HG03103 (cell line): ENCODE measurements around the gene SLC31A1.

Source experiments
- ATAC-seq: cut with Tn5 transposase; IDR thresholded peaks from one replicate; pipeline ENCODE4 v1.9.1; 2021; ENCODE audit warnings: low read depth; ENCODE audit not compliant: unreplicated experiment

Gene SLC31A1

DNA sequence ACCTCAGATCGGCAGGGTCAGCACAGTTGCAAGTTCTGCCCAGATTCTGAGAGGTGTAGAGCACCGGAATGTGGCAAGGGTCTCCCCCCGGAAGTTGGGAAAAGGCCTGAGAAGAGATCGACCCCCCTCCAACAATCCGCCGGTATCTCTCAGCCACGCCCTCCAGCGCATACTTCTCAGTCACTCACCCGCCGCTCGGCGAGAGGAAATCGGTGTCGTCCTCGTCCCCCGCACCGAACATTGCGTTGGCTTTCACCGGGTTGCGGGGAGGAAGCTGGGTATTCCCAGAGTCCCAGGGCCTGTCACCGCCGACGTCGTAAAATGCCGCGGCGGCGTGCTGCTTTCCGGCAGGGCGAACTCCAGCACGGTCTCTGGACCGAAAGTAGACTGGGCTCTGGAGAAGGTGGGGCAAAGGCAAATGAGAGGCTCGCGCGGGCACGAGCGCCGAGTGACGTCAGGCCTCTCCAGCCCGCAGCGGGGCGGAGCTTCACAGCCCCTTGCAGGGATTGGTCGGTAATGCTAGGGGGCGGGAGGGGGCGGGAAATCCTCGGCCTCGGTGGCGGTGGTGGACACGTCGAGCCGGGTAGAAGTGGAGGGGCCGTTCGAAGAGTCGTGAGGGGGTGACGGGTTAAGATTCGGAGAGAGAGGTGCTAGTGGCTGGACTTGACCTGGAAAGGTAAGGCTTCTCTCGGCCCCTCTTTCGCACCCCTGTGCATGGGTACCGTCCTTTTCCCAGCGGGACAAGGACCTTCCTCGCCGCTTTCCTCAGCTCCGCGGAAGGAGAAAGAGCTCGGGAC, at the start of gene SLC31A1, which contains the start of gene FKBP15:
SLC31A1 (plus strand) TSS at position 542 of the 797 bp plus-strand sequence. CDS start 34,605 bp downstream, outside the sequence.
FKBP15 (minus strand) TSS at position 275 of the 797 bp plus-strand sequence; CDS start at position 241, 34 bp downstream.
- ATAC-seq, result peak; percentile 73

DNA sequence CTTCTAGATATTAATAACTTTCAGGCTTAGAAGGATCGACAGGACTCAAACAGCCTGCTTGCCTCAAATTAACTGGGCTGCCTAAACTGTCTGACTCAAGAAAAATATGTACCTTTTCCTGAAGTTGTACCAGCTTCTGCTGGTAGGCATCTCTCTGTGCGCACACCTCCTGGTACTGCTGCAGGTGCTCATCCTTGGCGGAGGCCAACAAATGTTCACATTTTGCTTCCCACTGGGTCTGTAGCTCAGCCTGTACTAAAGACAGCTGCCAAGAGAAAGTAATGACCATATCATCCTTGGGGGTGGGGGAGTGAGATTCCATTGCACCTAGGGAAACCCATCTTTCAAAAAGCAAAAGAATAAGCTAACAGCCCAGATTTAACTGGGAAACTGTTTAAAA, 48.0 kb upstream of the SLC31A1 start:
- ATAC-seq, result no peak

DNA sequence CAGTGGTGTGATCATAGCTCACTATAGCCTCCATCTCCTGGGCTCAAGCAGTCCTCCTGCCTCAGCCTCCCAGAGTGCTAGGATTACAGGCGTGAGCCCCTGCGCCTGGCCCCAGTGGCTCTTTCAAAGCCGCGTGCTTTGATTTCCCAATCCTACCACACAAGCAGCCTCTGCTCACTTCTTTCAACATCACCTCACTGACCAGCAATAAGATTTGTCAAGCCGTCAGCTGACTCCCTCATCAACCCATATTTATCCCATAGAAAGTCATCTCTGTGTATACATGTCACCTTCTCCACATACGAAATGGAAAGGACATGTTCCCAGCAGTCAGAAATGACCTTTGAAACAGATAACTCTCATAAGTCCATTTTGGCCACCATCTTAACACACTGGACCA, 44.5 kb upstream of the SLC31A1 start:
- ATAC-seq, result no peak

DNA sequence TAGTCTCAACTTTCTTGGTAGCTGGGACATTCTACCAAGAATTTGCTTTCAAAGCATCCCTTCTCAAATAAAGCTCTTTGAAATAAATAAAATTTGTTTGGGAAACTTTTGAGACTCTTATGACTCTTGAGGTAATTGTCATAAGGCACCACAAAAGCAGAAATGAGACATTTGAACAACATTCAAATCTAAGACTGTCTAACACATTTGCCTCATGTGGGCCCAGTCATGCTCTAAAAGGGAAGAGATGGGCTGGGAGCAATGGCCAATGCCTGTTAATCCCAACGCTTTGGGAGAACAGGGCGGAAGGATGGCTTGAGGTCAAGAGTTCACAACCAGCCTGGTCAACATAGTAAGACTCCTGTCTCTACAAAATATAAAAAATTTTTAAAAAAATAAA, 44.1 kb upstream of the SLC31A1 start:
- no peak for ATAC-seq

DNA sequence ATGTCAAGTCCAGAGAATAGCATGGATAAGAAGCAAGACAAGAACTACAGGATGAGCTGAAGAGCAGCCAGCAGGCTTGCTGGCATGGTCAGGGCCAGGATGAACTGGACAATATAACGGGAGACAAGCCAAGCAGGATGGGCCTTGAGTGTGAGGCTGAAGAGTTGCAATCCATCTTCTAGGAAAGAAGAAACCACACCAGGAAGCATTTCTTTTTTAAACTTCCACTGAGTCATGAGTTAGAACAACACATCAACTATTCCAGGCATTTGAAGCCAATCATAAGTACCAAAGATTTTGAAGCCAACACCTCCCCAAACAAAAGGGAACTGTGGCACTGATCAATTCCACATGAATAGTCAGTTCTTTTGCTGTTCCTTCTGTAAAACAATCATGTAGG, 43.3 kb upstream of the SLC31A1 start:
- no peak for ATAC-seq

DNA sequence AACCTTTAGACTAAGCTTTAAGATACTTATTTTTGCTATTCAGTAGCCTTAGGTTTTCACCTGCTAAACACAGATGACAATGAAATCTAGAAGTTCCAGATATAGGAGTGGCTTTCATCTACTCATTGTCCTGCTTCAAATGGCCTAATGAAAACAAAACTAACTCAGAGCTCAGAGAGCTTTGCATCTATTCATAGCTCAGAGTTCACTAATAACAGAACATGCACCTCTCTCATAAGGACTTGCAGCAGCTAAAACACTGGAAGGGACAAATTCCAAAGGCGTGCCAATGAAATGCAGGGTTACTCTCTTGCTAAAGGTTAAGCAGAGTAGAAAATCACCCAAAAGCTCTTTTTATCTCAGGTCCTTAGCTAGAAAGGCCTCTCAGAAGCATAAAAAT, 41.5 kb upstream of the SLC31A1 start:
- no peak for ATAC-seq

DNA sequence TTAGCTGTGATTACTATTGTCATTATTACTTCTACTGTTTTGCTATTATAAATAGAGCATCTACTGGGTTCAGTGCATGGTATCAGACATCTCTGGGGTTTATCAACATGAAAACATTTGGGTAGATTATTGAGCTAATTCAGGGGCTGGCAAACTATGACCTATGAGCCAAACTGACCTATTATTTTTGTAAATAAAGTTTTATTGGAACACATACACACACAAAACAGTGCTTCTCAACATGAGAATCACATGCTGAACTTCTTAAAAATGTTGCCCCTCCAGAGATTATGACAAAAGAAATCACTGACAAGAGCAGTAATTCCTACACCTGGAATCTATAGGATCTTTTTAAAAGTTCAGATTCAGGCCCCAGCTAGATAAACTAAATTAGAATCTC, 40.2 kb upstream of the SLC31A1 start:
- no peak for ATAC-seq

DNA sequence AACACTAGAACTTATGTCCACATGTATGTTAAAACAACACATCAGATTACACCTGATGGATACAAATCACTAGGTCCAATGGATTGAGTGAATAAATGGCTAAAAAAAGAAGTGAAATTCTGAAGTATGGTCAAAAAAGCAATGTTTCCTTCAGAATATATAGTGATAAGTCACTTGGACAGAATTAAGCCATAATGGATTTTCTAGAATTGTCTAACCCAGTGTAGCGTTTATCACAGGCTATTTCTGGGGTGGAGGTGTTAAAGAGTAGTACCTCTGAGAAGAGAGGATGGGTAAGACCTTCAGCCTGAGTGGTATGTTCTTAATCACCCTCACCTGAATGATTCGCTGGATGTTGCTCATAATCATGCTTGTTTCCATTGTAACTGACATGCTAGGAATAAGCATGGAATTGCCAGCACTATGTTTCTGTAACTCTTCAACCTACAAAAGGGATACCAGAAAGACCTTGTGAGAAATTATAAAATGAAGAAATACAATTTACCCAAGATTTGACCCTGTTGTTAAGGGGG, 37.3 kb upstream of the SLC31A1 start:
- no peak for ATAC-seq

DNA sequence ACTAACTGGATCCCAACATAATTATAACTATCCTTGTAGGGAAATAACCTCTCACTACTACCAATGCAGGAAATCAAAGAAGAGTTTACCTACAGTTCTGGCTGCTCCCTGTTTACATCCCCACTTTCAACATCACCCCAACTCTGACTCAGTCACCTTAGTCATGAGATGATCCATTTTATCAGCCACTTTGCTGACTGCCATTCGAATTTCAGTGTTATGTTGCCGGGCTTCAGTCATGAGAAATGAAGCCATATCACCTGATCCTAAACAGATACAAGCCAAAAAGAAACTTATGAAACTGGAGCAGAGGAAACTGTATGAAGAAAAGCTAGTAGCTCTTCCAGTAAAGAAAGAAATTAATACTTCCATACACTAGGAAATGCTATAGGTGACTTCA, 36.8 kb upstream of the SLC31A1 start:
- ATAC-seq, result no peak

DNA sequence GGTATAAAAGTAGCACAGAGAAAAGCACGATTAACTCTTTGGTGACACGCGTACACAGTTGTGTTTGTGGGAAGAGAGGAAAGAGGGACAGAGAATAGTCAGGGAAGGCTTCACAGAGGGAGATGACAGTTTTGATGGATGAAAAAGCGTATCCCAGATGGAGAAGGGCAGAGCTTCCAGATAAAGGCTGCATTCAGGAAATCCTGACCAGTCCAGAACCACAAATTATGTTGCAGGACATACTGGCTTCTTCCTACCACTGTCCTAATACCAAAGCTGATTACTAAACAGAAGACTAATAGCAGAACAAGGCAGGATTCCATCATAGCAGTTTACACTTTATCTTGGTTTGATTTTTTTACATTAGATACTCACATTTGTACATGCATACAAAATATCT, 36.1 kb upstream of the SLC31A1 start:
- no peak for ATAC-seq

DNA sequence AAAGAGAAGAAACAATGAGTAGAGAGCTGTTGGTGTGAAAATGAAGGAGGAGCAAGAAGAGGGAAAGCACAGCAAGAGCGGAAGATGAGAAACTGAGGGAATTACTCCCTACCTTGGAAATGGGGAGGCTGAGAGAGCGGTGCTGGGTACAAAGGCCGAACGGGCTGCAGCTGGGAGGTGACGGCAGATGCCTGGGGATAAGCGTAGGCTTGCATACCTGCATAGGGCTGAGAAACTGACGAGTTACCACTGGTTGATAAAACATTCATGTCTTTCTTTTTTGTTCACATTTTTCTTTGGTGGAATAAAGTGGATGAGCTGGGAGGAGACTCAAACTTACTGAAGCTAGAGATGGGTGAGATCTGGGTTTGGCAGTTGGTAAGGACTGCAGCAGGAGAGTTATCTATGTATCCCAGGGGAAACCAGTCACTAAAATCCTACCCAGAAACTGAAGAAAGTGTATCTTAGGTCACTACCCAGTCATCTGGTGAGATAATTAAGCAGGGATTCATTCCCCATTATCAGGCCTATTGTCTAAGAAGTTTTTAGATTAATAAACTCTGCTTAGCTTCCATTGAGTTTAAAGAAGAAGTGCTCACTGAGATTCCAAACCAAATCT, 35.1 kb upstream of the SLC31A1 start:
- no peak for ATAC-seq

DNA sequence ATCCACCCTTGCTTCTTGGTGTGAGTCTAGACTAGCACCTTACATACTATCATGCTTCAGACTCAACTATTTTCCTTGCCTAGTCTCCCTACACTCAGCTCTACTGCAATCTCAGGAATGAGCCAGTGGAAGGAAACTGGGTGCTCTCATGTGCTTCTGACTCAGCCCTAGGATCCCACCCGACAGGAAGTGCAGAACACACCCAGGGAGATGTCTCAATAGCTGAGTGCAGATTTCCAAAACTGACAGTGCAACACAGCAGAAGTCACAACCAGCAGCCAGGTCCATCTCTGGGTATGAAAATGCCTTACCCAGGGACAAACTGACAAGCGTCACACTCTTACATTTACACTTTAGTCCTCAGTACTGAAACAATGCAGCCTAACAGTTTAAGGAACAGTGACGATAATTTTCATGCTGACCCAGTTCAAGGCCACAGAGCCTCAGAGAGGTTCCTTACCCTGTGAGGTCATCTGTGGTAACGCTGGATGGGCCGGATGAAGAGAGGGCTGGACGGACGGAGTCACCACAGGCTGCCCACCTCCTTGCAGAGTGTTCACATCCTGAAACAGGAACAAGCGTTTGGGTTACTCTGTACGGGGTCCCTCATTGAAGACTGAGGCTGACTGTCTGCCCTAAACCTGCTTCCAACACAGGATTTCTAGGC, 33.3 kb upstream of the SLC31A1 start:
- ATAC-seq, result no peak

DNA sequence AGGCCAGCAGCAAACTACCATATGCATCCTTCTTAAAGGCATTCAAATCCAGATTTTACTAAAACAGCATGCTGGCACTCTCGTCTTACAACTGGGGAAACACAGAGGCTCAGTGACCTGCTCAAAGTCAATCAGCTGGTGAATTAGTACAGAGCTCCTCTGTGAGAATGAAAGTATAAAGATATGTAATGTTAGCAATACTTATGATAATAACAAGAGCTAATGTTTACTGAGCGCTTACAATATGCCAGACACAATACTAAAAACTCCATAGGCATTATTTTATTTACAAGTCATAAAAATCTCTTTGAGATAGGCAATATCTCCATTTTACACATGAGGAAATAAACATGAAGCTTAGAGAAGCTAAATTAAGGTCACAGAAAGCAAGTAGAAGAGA, 28.9 kb upstream of the SLC31A1 start:
- no peak for ATAC-seq

DNA sequence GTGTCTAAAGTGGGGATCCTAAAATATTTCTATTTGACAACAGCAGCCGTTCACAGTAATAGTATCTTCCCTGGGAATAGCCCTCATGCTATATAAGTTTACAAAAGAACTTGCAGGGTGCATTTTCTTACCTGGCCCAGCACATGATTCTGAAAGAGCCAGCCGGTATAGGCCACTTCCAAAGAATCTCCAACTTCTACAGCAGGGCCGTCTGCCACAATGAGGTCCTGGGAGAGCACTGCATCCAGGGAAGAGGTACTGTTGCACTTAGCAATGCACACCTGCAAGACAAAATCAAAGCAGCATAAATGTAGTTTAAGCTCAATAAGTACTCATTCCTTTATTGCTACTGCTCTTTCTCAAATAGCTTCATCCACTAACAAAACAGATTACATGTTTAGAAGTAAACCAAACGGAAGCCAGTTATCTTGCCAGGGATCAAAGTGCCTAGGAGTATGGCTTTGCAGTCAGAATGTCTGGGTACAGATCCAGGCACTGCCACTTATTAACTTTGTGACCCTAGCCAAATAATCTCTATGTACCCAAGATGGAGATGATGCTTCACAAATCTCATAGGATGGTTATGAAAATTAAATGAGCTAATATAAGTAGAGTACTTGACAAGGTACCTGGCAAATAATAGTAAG, 21.5 kb upstream of the SLC31A1 start:
- ATAC-seq, result no peak

DNA sequence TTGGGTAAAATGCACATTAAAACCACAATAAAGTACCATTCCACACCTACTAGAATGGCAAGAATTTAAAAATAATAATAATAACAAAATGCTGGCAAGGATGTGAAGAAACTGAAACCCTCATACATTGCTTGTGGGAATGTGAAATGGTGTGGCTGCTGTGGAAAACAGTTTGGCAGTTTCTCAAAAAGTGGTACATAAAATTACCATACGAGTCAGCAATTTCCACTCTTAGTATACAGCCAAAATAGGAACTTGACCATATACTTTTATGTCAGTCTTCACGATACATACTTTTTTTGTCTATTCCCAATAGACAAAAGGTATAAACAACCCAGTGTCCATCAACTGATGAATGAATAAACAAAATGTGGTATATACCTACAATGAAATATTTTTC, 15.9 kb upstream of the SLC31A1 start:
- ATAC-seq, result no peak

DNA sequence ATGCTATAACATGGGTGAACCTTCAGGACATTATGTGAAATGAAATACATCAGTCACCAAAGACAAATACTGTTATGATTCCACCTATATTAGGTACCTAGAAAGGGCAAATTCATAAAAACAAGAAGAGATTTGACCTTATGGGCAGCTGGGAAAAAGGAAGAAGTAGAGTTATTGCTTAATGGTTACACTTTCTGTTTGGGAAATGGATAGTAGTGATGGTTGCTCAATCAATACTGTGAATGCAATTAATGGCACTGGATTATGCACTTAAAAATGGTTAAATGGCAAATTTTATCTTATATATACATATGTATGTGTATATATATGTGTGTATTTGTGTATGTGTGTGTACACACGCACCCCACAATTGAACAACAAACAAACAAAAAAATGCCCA, 15.5 kb upstream of the SLC31A1 start:
- ATAC-seq, result no peak

DNA sequence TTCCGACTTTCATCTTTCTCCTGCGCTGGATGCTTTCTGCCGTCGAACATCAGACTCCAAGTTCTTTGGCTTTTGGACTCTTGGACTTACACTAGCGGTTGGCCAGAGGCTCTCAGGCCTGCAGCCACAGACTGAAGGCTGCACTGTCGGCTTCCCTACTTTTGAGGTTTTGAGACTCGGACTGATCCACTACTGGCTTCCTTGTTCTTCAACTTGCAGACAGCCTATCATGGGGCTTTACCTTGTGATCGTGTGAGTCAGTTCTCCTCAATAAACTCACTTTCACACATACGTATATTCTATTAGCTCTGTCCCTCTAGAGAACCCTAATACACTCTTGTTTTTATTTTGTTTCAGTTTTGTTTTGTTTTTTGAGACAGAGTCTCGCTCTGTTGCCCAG, 10.5 kb upstream of the SLC31A1 start:
- no peak for ATAC-seq

DNA sequence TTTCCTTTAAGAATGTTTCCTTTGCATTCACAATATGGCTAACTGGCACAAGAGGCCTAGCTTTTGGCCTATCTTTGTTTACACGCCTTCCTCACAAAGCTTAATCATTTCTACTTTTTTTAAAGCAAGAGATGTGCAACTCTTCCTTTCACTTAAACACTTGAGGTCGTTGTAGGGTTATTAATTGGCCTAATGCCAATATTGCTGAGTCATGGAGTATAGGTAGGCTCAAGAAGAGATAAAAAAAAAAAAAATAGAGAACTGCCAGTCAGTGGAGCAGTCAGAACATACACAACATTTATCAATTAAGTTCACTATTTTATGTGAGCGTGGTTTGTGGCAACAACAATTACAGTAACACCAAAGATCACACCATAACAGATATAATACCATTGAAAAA, 6.2 kb upstream of the SLC31A1 start:
- no peak for ATAC-seq

DNA sequence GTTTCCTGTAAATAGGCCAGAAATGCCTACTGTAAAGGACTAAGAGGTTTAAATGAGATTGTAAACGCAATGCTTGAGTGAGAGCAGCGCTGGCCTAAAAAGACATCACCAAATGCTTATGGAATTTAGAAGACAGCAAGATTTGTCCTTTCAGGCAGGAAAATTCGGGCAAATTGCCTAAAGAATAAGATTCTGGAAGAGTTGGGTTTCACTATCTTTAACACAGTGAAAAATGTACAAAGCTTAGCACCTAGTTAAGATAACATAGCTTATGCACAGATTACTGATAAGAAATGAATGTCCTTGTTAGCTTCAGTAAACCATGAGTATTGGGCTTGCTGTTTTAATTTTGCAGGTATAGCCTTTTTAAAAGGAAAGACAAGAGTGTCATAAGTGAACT, 4.9 kb upstream of the SLC31A1 start:
- ATAC-seq, result no peak

DNA sequence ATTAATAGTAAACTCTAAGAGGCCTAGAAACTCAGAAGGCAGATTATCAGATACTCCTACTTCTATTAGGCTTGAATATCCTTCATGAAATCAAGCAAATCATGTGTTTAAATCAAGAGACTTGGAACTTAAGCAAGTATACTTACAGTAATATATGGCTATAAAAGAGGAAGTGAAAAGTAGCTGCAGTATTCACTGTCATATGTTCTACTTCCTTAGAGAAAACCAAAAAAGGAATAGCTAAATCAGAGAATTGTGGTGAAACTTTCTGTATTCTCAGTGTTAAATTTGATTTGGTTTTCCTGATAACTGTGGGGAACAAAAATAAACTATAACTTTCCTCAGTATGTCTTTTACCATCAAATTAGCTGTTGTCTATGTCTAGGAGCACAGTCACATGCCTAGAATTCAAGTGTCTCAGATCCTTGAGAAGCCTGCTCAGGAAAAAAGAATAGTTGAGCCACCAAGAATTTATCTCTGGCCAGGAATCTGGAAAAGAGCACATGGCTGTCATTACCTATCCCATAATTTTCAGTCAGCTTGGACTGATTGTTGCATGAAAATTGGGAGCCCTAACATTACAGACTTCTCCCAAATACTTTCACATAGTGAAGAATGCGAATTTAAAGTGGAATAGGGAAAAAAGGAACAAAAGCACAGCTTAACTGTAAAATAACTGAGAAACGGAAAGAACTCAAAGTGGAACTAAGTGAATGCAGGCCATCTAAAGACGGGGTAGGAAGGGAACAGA, 2.0 kb upstream of the SLC31A1 start:
- ATAC-seq, result peak; percentile 43
